Omental fat pad (tissue), 4 donors: Measurements from ENCODE around the gene ILKAP. TPM values are rescaled to one million over a fixed set of nuclear protein-coding genes. Genes with fewer than 3 reads are reported as not detected.
A peak's percentile ranks its signal among the peaks of the same experiment; 100 is the strongest.

Source experiments
- ATAC-seq: fragments of 150-250 bp; one replicate; pipeline ENCODE4 v1.9.1; 2016; ENCODE audit warnings: mild to moderate bottlenecking, moderate library complexity; ENCODE audit not compliant: low FRiP score
- DNase-seq: peaks from one replicate; pipeline ENCODE4 v3.0.0-alpha.2; 2019; ENCODE audit warnings: low spot score
- CTCF ChIP-seq, 3 donors: fragments of 450-650 bp; IDR thresholded peaks; one replicate each; pipeline ENCODE4 v1.5.1; 2016 to 2017; ENCODE audit warnings: antibody characterized with exemption in 3 of 3, mild to moderate bottlenecking in 3 of 3, moderate library complexity in 2 of 3
- total RNA-seq, 4 donors: library from RNA; depleted of rRNA; stranded (reverse); fragments of >200 nt; gene quantifications; one replicate each; pipeline ENCODE4 v1.1.0, GENCODE V29; 2016

Gene ILKAP
- total RNA-seq, 4 donors from 2014 or later: 20.2 to 51.8 (median 29.7) TPM

GRCh38 chr2:238138331-238139195 is 64.9 kb downstream of the ILKAP start, which contains the start of gene KLHL30:
TSS of gene KLHL30 (plus strand) at chr2:238138668. CDS start at chr2:238140755, 2,087 bp downstream.
- ATAC-seq (no peak), DNase-seq (no peak)
- TF ChIP-seq CTCF (IDR thresholded peaks at IDR 0.05): no peak

- no peak for DNase-seq
- no peak for ATAC-seq
- no peak for TF ChIP-seq CTCF (IDR thresholded peaks at IDR 0.05)
Observed at GRCh38 chr2:238137885-238138284, 65.6 kb downstream of the ILKAP start.

- no peak for DNase-seq
- peak; percentile 17 for ATAC-seq
- TF ChIP-seq CTCF (IDR thresholded peaks at IDR 0.05): no peak
Observed at GRCh38 chr2:238136820-238137537, 66.5 kb downstream of the ILKAP start.

GRCh38 chr2:238135601-238136150 is 67.8 kb downstream of the ILKAP start:
- ATAC-seq (no peak), DNase-seq (no peak)
- TF ChIP-seq CTCF (IDR thresholded peaks at IDR 0.05): no peak

- no peak for DNase-seq
- no peak for ATAC-seq
- TF ChIP-seq CTCF (IDR thresholded peaks at IDR 0.05): no peak
Observed at GRCh38 chr2:238134393-238134785, 69.1 kb downstream of the ILKAP start.

- DNase-seq (no peak), ATAC-seq (no peak)
- no peak for TF ChIP-seq CTCF (IDR thresholded peaks at IDR 0.05)
Observed at GRCh38 chr2:238133499-238134392, 69.7 kb downstream of the ILKAP start.
